Motor neuron (in vitro differentiated cells): ENCODE measurements around the gene TENT5C. TPM values are rescaled to one million over a fixed set of nuclear protein-coding genes. Genes with fewer than 3 reads are reported as not detected.
A peak's percentile ranks its signal among the peaks of the same experiment; 100 is the strongest.
"Not testable (repeated sequence)": the region's sequence is repeated elsewhere in the genome, so short reads cannot be mapped to it uniquely, and the experiment has no call there.

ENCODE experiments used
- ATAC-seq, 8 experiments: fragments of 200-7000 bp; cut with Tn5 transposase; replicated peaks in 6 of 8; 2 replicates each; pipeline ENCODE4 v1.8.0; 2021; ENCODE audit warnings: mild to moderate bottlenecking in 8 of 8, moderate library complexity in 8 of 8
- H3K27ac ChIP-seq, 2 donors: fragments of 250-450 bp; sonication (Bioruptor Pico); 2 replicates each; pipeline ENCODE4 v1.9.0; 2021; ENCODE audit warnings: antibody characterized with exemption in 2 of 2, mild to moderate bottlenecking in 2 of 2, moderate library complexity in 1 of 2
- H3K4me1 ChIP-seq, 2 donors: fragments of 250-450 bp; sonication (Bioruptor Pico); replicated peaks in 1 of 2; 2 replicates each; pipeline ENCODE4 v1.6.1; 2021; ENCODE audit warnings: antibody characterized with exemption in 2 of 2, mild to moderate bottlenecking in 2 of 2, moderate library complexity in 1 of 2
- H3K4me3 ChIP-seq, 5 donors: fragments of 250-450 bp; sonication (Bioruptor Pico); 2 replicates each; pipeline ENCODE4 v1.9.0; 2021; ENCODE audit warnings: antibody characterized with exemption in 5 of 5, mild to moderate bottlenecking in 5 of 5, moderate library complexity in 4 of 5
- WGBS, 10 experiments: fragments of 450-650 bp; shearing (Covaris generic); methylation state at CpG; one replicate each; pipeline ENCODE4 v1.0.0; 2022; 5-methylcytosine and 5-hydroxymethylcytosine counted together
- in situ Hi-C, 9 experiments: fragments of 400-800 bp; cut with MboI; loops; one replicate each; pipeline ENCODE4 v1.15.0; 2021; ENCODE audit warnings: low sequenced_read_pairs in 9 of 9, low pct_unique_long_range_greater_than_20kb in 2 of 9; ENCODE audit not compliant: unreplicated experiment in 9 of 9
- total RNA-seq, 8 experiments: library from RNA; unstranded; fragments of 300-600 nt; gene quantifications; 2 replicates each; pipeline versions ENCODE4 v1.2.3 to v1.2.4, GENCODE V29; 2022

Gene TENT5C
- total RNA-seq, result 1 to 10 TPM in 2 of 8 experiments, under 1 TPM in 6; 0.05 to 1.4 (median 0.56) TPM

DNA sequence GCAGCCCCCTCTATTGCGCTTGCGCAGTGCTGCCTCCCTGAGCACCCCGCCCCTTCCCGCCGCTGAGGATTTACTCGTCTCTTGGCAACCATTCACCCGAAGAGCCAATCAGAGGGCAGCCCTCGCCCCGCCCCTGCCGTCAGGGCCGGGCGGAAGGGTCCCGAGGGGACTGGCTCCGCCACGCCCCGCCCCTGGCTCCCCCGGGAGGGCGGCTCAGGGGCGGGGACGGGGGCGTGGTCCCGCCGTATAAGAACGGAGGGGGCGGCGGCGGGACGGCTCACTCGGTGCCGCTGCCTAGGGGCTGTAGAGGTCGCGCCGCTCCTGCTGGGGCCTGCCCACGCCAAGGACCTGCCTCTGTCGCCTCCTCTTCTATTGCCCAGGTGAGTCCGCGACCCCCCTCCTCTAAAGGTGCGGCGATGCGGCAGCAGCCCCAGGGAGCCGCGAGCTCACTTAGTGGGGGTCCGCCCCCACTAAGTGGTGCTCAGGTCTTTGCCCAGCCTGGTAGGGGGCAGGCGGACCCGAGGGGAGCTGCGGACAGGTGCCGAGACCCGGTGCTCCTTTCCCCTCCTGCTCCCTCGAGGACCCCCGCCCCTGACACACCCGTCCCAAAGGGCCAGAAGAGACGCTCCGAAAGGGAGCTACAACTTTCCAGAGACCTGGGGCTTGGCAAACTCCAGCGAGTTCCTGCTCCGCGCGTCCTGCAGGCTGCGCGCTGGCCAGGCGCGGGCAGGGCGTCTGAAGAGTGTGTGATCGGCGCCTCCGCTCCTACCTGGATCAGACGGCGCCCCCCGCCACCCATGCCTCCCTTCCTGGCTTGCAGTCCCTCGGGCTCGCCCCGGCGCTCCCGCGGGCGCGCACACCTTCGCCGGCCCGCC lies at the start of gene TENT5C:
Gene TENT5C, plus strand, starts transcription at position 275 of the 875 bp plus-strand sequence. CDS start 16,821 bp downstream, outside the sequence.
- H3K4me1 ChIP-seq, result no peaks in the 10 kb centered on the region
- in situ Hi-C loops, result loop anchor here in 1 of 9 experiments (10.0 kb wide), 1 partner anchor 51 kb away; no protein-coding TSS in a partner anchor
- 0 to 3% (median 0%) methylated on average over 2 to 12 of the region's 79 CpGs; no CpG with 5 or more reads in 6 of the 10 experiments for WGBS, 10 experiments
- H3K4me3 ChIP-seq, result peak within 1 kb of the TSS; percentile 39 to 60 (median 47)
- H3K27ac ChIP-seq, result no peak within 1 kb of the TSS
- ATAC-seq, result peak; percentile 84 to 97 (median 94)

DNA sequence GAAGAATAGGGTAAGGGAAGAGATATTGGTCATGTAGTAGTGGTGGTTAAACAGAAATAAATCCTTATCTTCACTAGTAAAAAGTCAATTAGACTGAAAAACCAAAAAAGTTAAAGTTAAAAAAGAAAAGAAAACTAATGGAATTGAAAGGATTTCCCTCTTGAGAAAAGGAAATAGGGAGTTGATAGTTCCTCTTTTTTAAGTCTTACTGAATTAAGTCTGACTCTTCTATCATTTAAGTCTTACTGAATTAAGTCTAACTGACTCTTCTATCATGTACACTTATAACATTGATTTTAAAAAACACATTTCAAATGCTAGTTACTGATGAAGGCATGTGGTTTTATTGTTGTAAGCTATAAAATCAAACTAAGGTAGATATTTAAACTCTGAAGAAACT lies 49.5 kb upstream of the TENT5C start:
- H3K27ac ChIP-seq, result no peak overlapping the region
- no peak overlapping the region for H3K4me3 ChIP-seq
- no peak for ATAC-seq
- in situ Hi-C loops, result loop anchor here in 2 of 9 experiments (10.0 to 25.0 kb wide), 2 partner anchors 48 to 181 kb away; partner anchors contain the start of gene TENT5C (in 1 of the 2)
- no peaks in the 10 kb centered on the region for H3K4me1 ChIP-seq

DNA sequence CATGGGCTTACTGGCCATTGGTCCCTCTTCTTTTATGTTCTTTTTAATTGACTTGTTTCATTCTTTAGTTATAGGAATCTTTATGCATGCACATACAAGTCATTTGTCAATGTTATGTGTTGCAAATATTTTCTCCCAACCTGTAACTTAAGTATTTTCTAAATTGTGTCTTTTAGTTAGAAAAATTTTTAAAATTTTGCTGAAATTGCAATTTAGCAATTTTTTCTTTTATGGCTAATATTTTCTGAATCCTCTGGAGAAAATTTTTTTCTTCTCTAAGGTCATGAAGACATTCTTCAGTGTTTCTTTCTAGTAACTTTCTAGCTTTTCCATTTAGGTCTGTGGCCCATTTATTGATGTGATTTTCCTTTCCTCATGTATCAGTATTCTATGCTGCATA lies 48.9 kb upstream of the TENT5C start:
- in situ Hi-C loops, result loop anchor here in 2 of 9 experiments (10.0 to 25.0 kb wide), 2 partner anchors 48 to 180 kb away; partner anchors contain the start of gene TENT5C (in 1 of the 2)
- Histone ChIP-seq H3K27ac (no peak overlapping the region), H3K4me3 (no peak overlapping the region), H3K4me1 (no peaks in the 10 kb centered on the region)
- ATAC-seq, result no peak

DNA sequence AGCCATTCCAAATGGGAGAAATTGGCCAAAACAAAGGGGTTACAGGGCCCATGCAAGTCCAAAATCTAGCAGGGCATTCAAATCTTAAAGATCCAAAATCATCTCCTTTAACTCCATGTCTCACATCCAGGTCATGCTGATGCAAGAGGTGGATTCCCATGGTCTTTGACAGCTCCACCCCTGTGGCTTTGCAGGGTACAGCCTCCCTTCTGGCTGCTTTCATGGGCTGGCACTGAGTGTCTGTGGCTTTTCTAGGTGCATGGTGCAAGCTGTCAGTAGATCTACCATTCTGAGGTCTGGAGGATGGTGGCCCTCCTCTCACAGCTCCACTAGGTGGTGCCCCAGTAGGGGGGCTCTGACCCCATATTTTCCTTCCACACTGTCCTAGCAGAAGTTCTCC lies 47.4 kb upstream of the TENT5C start:
- H3K4me3 ChIP-seq, ATAC-seq, H3K4me1 ChIP-seq, H3K27ac ChIP-seq: not testable (repeated sequence)
- in situ Hi-C loops, result loop anchor here in 2 of 9 experiments (10.0 to 25.0 kb wide), 2 partner anchors 46 to 179 kb away; partner anchors contain the start of gene TENT5C (in 1 of the 2)

DNA sequence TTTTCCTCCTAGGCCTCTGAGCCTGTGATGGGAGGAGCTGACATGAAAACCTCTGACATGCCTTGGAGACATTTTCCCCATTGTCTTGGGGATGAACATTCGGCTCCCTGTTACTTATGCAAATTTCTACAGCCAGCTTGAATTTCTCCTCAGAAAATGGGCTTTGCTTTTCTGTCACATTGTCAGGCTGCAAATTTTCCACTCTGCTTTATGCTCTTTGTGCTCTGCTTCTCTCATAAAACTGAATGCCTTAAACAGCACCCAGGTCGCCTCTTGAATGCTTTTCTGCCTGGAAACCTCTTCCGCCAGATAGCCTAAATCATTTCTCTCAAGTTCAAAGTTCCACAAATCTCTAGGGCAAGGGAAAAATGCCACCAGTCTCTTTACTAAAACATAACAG lies 46.7 kb upstream of the TENT5C start:
- Histone ChIP-seq H3K4me3 (no peak overlapping the region), H3K4me1 (no peaks in the 10 kb centered on the region), H3K27ac (no peak overlapping the region)
- in situ Hi-C loops, result loop anchor here in 2 of 9 experiments (10.0 to 25.0 kb wide), 2 partner anchors 46 to 178 kb away; partner anchors contain the start of gene TENT5C (in 1 of the 2)
- no peak for ATAC-seq
- WGBS, 10 experiments, result 24 to 80% (median 73%) methylated on average over 1 to 3 of the region's 3 CpGs; no CpG with 5 or more reads in 2 of the 10 experiments

DNA sequence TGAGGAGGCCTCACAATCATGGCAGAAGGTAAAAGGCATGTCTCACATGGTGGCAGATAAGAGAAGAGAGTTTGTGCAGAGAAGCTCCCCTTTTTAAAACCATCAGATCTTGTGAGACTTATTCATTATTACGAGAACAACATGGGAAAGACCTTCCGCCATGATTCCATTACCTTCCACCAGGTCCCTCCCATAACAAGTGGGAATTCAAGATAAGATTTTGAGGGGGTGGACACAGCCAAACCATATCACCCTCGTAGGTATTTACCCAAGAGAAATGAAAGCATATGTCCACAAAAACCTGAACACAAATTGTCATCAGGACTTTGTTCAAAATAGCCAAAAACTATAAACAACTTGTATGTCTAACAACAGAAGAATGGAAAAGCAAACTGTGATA lies 45.9 kb upstream of the TENT5C start:
- Histone ChIP-seq H3K4me3 (no peak overlapping the region), H3K27ac (no peak overlapping the region), H3K4me1 (no peaks in the 10 kb centered on the region)
- 0 to 81% (median 51%) methylated on average over 1 to 3 of the region's 3 CpGs; no CpG with 5 or more reads in 1 of the 10 experiments for WGBS, 10 experiments
- ATAC-seq, result no peak
- in situ Hi-C loops, result loop anchor here in 3 of 9 experiments (10.0 to 25.0 kb wide), 3 partner anchors 45 to 177 kb away; partner anchors contain the start of gene TENT5C (in 1 of the 3)

DNA sequence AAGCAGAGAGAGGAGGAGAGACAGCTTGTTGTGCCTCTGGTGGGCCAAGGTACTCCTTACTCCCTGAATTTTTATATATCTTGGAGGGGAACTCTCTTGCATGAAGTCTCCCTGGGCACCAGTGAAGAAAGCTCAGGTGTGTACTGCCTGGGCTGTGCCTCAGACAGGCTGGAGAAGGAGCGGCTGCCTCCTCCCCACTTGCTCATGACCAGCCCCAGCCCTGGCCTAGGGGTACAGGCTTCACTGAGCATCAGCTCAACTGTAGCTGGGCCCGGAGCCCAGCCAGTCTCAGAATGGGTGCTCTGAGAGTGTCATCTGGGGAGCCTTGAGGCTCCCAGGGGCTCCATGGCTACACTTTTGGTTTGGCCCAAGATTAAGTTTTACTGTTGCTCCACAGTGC lies 44.8 kb upstream of the TENT5C start:
- no peak overlapping the region for H3K27ac ChIP-seq
- WGBS, 10 experiments, result 25 to 89% (median 83%) methylated on average over 1 to 2 of the region's 2 CpGs; no CpG with 5 or more reads in 4 of the 10 experiments

DNA sequence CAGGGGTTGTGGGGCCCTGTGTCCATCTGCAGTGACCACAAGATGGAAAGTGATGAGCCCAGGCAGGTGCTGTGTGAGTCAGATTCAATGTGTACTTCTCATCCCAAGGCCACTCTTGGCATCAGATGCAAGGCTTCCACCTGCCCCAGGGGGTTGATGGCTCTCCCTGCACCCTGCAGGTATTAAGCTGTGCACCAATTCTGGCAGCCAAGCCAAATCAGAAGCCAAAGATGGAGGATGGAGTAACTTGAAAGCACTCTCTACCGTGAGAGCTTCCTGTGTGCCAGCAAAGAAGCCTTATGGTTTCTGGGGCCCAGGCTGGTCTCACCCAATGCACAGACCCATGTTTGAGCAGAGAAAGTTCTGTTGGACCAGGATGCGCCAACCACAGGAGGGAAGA lies 44.3 kb upstream of the TENT5C start:
- WGBS, 10 experiments, result 89 to 100% (median 94%) methylated on average over 1 to 2 of the region's 2 CpGs; no CpG with 5 or more reads in 7 of the 10 experiments
- H3K4me3 ChIP-seq, result no peak overlapping the region
- no peaks in the 10 kb centered on the region for H3K4me1 ChIP-seq
- ATAC-seq, result no peak
- no peak overlapping the region for H3K27ac ChIP-seq
- in situ Hi-C loops, result loop anchor here in 2 of 9 experiments (10.0 to 25.0 kb wide), 2 partner anchors 143 to 176 kb away; no protein-coding TSS in a partner anchor

More for the DNA sequence above, 44.8 kb upstream of the TENT5C start:
- Histone ChIP-seq H3K4me3 (no peak overlapping the region), H3K4me1 (no peaks in the 10 kb centered on the region)
- ATAC-seq, result no peak
- in situ Hi-C loops, result loop anchor here in 2 of 9 experiments (10.0 to 25.0 kb wide), 2 partner anchors 144 to 176 kb away; no protein-coding TSS in a partner anchor

DNA sequence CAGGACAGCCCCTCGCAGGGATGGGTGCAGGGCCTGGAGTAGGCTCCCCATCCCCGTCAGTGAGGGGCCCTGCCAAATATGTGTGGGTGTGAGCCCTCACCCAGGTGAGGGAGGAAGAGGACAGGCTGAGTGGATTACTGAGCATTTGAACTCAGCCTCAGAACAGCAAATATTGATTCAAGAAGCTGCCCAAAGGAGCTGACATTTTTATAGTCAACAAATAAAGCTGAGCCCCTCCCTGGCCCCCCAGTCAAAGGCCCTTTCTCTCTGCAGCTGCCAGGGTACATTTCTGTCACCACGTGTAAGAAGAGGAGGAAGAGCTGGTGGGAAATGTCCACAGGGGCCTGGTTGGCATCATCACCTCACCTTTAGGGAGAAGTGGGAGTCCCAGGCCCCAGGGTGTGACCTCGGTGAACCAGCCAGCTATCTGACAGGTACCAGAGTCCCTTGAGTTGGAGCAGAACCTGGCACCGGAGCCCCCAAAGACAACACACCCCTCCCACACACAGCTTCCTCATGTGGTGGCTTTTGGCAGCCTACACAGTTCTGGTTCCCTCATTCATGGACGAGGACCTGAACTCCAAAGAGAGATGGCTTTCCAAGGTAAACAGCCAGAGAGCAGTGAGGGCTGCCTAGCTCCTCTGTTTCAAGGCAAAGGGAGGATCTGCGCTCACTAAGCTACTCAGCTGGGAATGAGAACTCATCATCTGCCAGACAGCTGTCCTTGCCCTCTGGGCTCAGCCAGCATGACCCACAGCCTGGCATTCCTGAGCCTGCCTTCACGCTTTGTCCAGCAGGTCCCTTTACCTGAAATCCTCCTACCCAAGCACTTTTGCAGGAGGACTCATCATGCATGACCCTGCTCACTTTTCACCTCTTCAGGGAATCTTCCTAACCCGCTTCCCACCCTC lies 43.0 kb upstream of the TENT5C start:
- peak in 2 of 8 experiments; percentile 52 to 69 for ATAC-seq
- in situ Hi-C loops, result loop anchor here in 2 of 9 experiments (10.0 to 25.0 kb wide), 2 partner anchors 142 to 174 kb away; no protein-coding TSS in a partner anchor
- WGBS, 10 experiments, result 40 to 80% (median 56%) methylated on average over 1 to 7 of the region's 9 CpGs; no CpG with 5 or more reads in 2 of the 10 experiments

DNA sequence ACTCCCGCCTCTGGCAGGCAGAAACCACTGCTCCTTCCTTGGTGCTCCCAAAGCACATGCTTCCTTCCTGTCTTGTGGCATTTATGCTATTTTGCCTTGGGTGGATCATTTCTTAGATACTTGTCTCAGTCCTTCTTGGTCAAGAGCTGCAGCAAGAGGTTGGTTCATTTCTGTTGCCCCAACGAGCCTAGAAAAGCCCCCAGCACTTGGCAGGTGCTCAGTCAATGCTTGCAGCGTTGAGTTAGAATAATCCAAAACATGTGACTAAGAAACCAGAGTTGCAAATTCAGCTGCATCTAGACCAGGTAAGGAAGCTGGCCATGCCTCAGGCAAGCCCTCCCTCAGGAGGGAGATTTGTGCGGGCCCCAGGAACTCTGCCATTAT lies 42.4 kb upstream of the TENT5C start:
- 50 to 100% (median 80%) methylated on average over 1 to 4 of the region's 4 CpGs; no CpG with 5 or more reads in 3 of the 10 experiments for WGBS, 10 experiments
- H3K4me3 ChIP-seq, result no peak overlapping the region
- no peak for ATAC-seq
- in situ Hi-C loops, result loop anchor here in 2 of 9 experiments (10.0 to 25.0 kb wide), 2 partner anchors 141 to 174 kb away; no protein-coding TSS in a partner anchor
- H3K27ac ChIP-seq, result no peak overlapping the region
- no peaks in the 10 kb centered on the region for H3K4me1 ChIP-seq

More for the DNA sequence above, 43.0 kb upstream of the TENT5C start:
- H3K4me1 ChIP-seq, result no peaks in the 10 kb centered on the region
- H3K27ac ChIP-seq, result no peak overlapping the region
- no peak overlapping the region for H3K4me3 ChIP-seq

DNA sequence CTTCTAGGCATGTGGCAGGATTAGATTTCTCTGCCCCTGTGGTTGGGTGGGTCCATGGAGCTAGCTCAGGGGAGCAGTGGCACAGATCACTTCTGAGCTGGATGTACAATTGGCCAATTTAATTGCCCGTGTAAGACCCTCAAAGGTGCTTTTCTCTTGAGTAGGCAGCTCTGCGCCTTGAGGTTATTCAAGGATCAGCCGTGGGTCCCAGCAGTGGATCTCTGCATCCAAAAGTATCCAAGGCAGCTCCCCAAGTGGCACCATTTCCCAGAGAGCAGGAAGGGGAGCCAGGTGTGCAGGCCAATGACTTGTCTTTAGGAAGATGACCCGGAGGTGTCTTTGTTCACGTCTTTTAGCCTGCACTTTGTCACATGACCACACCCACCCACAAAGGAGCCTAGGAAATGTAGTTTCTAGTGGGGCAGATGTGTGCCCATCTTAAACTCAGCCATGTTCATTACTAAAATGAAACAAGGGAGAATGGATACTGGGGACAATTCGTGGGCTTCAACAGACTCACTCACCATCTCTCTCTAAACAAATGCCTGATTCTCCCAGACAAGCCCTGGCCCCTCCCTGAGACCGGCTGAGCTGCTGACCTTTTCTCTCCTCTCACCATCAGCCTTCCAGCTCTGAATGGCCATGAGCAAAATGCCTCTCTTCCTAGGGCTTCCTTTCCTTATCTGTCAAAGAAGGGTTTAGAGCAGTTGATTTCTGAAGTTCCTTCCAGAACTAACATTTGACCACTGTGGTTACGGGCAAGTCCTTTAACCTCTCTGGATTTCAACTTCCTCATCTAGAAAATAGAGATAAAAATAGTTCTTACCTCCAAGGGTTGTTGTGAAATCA lies 41.4 kb upstream of the TENT5C start:
- Histone ChIP-seq H3K27ac (no peak overlapping the region), H3K4me1 (no peaks in the 10 kb centered on the region), H3K4me3 (no peak overlapping the region)
- no peak for ATAC-seq
- 39 to 100% (median 70%) methylated on average over 1 to 7 of the region's 8 CpGs; no CpG with 5 or more reads in 1 of the 10 experiments for WGBS, 10 experiments
- in situ Hi-C loops, result loop anchor here in 2 of 9 experiments (10.0 to 25.0 kb wide), 2 partner anchors 140 to 173 kb away; no protein-coding TSS in a partner anchor
